ENCODE data around the gene CCR6.

Gene CCR6

DNA sequence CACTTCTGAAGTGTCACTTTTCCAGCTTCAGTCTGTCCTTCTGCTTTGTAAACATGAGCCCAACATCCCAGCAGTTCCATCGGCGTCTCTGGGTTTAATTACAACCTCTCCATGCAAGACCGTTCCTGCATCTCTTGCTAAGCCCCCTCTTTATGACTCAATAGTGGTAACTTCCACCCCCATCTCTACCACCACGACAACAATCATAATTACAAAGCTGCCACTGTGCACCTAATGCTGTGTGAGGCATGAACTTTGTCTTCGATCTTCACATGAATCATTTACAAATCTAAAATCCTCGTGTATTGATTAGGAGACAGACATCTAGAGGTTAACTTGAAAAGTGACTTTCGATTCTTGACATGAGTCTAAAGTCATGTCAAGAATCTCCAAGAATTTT, 4.9 kb upstream of the CCR6 start:
- no peak for DNase-seq (ENCODE audit: low read depth, low spot score)
- H3K27ac ChIP-seq = no peak overlapping the region

DNA sequence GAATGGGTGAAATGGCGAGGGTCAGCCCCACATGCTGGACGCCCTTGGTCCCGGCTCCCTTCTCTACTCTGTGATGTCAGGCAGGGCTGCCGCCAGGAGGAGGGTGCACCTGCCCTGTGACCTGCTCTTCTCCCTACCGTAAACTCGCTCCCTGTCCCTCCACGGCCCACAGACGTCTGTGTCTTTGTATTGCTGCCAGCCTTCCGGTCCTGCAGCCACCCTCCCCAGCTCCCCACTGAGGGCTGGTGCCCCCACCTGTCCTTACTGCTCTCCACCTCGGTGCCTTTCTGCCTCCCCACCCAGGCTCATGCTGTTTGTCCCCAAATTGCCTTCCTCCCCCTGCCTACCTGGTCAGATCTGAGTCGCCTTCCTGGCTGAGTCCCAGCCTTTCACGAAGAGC, 4.1 kb upstream of the CCR6 start:
- H3K27ac ChIP-seq = no peak overlapping the region
- DNase-seq (ENCODE audit: low read depth, low spot score) = no peak

DNA sequence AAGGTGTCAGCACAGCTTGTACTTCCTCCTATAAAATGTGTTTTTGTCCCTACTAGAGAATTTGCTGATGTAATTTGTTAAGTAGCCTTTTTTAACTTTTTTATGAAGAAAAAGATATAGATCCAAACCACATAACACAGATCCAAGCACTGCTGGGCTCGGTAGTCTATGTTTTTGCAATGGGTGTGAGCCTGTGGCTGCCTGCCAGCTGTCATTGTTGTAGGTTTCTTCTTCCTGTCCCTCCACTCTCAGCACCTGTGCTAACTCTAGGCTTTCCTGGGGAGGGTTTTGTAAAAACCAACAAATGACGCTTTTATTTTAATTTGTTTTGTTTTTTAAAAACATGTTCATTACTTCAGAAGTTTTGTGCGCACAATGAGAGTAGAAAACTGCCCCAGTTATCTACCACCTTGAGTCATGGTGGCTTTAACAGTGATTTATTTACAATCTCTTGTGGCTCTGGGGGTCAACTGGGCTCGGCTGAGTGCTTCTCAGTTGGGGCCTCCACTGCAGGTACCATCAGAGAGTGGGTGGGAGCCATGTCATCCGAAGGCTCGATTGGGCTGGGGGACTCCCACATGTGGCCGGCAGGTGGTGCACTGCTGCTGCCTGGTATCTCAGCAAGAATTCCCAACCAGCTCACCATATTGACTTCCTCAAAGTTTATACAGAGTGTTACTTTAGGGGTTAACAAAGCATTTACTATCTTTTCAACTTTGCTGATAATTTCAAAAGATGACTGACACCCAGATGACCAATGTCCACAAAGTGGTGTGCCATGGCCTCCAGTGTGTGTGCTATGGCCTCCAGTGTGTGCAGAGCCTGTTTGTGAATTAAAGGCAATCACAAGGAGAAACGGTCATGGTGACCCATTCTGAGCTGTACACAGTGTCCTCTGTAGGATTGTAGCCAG, 3.0 kb upstream of the CCR6 start:
- H3K27ac ChIP-seq = no peak overlapping the region
- no peak for DNase-seq (ENCODE audit: low read depth, low spot score)

DNA sequence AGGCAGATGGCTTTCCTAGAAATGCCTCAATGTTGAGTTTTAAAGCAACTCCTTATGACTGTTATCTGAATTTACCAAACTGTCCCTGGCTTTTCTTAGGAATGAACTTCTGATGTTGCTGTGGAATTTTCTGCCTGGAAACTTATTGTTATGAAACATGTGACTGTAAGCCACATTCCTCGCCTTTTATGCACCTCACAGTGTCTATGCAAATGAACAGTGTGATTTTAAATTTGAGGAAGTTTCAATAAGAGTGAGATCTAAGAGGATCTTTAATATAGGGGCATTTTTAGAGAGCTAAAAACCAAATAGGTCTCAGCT, 2.4 kb upstream of the CCR6 start:
- H3K27ac ChIP-seq = no peak overlapping the region
- no peak for DNase-seq (ENCODE audit: low read depth, low spot score)

DNA sequence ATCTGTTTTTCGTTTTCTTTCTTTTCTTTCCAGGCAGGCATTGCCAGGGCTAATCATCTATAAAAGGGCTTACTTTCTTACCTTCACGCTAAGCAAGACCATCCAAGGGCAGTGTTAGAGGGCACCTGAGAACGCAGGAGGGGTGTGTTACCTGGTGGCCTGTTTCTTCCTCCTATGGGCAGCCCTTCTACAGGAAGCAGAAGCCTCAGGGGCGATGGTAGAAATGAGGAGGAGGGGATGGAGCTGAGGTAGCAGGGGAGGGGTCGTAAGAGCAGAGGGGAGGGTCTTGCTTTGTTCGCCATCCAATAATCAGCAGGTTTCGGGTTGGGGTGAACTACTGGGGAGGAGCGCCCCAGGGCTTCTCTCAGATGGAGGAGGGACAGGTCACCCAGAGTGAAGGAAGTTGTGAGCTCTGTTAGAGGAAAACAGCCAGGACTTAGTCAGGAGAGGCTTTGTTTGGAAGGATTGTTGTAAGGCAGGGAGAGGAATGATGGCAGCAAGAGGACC, 1.5 kb upstream of the CCR6 start:
- no peak overlapping the region for H3K27ac ChIP-seq
- no peak for DNase-seq (ENCODE audit: low read depth, low spot score)

DNA sequence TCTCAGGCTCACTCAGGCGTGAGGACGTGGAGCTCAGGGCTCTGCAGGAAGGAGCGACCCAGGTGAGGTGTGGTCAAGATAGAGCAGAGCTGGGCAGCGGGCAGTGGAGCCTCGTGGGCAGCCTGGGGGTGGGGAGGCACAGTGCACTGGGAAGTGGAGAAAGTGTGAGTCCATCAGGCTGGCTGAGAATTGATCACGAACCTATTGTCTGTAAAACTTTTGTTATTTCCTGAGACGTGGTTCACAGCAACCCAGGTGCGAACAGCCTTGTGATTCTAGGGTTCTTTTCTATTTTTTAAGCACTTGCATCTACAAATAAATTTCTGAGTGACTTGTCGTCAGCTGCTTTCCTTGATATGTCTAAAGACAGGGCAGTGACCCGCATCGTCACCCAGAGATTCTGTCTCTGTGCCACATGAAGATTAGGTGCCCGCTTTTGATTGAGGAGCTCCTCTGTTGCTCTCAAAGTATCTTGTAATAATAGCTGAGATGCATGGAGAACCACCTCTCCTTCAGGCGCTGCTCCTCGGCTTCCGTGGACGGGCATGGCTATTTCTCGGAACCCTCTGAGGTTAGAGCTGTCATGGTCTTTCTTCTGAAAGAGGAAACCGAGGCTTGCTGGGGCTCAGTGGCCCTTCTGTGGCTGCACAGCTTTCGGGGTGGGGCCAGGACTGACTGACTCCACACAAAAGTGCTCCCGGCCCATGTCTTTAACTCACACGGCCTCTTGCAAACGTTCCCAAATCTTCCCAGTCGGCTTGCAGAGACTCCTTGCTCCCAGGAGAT, 662 bp upstream of the CCR6 start:
- DNase-seq (ENCODE audit: low read depth, low spot score) = no peak

DNA sequence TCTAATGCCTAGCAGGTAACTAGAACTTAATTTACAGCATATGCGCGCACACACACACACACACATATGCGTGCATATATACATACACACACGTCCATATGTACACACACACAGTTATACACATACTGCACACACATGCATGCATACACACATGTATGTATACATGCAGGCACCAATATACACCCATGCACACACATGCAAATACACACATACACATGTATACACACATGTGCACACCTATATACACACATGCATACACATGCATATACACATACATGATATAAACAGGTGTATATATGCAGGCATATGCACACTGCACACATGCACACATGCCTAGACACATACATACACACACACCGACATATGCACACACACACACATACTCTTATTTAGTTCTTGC, 1.9 kb downstream of the CCR6 start:
- DNase-seq (ENCODE audit: low read depth, low spot score) = no peak
- H3K27ac ChIP-seq = no peak overlapping the region

More for the DNA sequence above, 662 bp upstream of the CCR6 start:
- H3K27ac ChIP-seq = no peak overlapping the region

DNA sequence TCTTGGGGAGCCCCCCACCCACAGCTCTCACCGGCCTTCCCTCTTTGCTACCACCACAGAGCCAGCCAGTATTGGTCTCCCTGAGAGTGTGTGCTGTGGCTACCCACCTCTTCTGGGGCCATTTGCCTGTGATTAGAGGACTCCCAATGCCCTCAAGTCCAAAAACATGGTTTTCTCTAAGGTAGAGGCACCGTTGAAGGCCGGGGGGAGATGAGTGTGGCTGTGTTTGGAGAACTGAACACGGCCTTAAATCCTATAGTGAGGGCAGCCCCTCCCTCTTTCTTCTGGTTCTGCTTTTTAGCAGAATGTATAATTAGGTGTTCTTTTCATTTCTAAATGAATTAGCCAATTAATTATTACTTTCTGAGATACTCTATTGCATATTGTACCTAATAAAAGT, 2.5 kb downstream of the CCR6 start:
- no peak for DNase-seq (ENCODE audit: low read depth, low spot score)
- no peak overlapping the region for H3K27ac ChIP-seq

DNA sequence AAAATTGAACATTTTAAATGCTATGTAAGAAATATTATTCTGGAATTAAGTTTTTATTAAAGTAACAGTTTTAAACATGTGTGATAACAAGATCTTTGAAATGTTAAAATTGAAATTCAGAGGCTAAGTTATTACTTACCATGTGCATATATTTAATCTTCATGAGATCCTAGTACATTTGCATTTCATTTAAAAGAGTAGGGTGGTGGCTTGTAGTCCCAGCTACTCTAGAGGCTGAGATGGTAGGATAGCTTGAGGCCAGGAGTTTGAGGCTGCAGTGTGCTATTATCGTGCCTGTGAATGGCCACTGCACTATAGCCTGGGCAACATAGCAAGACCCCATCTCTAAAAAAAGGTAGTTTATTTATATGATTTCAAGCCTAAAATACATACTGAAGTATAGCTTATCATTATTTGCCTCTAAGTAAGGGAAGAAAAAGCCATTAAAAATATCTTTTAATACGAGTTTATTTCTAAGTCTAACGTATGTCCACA, 3.0 kb downstream of the CCR6 start:
- DNase-seq (ENCODE audit: low read depth, low spot score) = no peak
- H3K27ac ChIP-seq = no peak overlapping the region

DNA sequence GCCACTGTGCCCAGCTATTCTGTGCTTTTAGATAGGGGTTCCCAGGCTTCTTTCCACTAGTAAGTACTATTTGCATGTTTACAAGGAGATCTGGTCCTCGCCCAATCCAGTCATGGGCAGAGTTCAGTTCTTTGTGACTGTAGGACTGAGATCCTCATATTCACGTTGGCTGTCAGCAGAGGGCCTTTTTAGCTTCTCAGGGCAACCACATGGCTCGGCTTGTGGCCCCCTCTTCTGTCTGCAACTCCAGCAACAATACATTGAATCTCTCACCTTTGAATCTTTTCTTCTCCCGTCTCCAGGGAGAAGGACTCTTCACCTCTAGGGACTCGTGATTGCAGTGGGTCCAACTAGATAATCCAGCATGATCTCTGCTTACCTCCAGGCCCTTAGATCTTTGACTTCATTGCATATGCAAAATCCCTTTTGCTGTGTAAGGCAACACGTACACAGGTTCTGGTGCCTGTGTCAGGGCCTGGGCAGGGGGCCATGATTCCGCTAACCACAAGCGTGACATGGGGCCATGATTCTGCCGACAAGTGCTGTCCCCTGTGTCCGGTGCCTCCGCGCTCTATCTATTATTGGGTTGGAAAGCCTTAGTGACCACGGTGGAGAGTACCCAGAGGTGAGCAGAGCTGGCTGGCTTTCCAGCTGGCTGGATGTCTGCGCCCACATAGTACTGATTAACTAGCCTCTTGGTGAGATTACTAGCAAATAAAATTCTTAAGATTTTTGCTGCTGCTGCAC, 5.1 kb downstream of the CCR6 start:
- DNase-seq (ENCODE audit: low read depth, low spot score) = no peak
- H3K27ac ChIP-seq = no peak overlapping the region

DNA sequence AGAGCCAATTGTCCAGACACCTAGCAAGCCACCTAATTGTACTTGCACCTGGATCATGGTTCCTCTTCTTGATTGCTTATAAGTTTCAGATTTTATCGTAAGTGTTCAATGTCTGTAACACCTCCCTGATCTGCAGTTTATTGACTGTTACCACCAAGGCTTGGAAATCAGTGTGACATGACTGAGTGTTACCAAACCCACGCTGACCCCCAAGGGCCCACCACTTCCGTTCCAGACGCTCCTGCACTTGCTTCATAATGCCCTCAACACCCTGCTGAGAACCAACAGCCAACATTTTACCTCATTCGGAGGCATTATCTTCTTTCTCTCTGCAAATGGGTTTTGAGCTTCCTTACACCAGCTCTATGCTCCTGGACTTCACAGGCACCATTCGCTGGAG, 6.3 kb downstream of the CCR6 start:
- DNase-seq (ENCODE audit: low read depth, low spot score) = no peak
- H3K27ac ChIP-seq = no peak overlapping the region

DNA sequence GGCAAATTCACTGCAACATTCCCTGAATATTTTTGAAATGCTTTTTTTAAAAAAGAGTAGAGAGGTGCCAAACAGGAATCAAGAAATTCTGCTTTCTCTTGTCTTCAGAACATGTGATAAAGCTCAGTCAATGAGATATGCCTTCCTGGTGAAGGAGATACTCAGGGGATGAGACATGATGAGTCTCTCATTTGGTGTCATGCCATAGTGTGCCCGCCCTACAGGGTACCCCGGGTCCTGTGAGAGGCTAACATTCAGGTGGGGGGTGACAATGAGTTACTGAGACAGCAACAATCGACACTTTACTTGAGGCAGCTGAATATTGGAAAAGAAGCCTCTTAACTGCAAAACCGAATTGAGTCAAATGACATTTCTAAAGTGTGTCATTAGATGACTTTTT, 6.7 kb downstream of the CCR6 start:
- H3K27ac ChIP-seq = no peak overlapping the region
- DNase-seq (ENCODE audit: low read depth, low spot score) = no peak

DNA sequence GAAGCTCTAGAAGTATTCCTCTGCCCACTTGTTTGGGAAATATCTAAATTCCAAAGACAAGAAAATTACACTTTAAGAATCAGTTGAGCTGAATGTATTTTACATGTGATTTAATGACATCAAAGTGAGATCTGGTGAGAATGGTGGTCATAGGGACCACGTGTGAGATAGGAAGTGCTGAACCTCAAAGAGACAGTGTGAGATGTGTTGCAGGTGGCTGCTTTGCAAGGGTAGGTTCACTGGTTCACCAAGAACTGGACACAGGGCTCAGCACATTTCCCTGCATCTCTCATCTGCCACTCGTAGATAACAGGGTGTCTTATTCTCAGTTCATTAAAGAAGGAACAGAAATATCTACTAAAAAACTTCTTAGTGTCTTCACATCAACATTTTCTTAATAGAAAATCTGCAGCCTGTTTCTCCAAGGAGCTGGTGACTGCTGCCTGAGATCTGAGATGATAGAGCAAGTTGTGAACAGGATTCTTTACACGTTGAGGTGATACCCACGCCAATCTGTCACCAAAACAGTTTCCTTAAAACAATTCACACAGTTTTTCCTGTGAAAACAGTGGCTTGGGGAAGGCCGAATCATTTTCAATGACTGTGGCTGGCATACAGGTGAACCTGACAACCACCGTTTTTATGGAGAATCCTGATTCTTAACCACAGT, 7.2 kb downstream of the CCR6 start:
- H3K27ac ChIP-seq = no peak overlapping the region

DNA sequence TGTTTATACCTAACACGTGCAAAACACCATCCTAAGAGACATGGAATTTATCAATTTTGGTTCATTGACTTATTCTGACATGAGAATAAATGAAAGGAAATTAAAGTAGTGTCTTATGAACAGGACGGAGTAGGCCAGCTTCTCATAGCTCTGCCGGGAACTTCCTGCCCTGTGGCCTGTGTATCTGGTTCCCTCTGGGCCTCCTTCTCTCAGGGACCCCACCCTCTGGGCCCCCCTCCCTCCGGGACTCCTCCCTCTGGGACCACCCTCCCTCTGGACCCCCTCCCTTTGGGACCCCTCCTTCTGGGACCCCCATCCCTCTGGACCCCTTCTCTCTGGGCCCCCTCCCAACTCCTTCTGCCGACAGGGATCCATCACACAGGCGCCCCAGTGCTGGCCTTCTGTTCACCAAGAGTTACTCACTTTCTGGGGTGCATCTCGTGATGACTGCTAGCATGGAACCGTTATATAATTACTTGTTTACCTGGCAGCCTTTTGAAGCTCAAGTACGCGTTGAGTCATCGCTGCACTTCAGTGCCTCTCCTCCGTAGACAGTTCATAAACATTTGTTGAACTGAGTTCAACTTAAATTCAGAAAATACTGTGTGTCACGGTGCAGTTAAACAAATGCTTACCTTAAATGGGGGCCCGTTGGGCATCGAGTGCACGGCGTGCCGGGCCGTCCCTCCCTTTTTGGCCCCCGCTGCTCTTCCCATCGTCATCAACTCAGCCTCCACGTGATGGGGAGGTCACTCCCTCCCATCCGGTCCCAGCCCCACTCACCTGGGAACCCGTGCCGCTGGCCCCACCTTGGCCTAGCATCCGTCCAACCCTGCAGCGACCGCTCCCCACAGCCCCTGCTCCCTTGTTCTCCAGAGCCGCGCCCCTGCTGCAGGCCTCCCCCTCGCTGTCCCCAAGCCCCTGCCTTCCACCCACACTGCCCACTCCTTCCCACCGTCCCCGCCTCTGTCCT, 8.1 kb downstream of the CCR6 start:
- H3K27ac ChIP-seq = no peak overlapping the region
- no peak for DNase-seq (ENCODE audit: low read depth, low spot score)

More for the DNA sequence above, 7.2 kb downstream of the CCR6 start:
- no peak for DNase-seq (ENCODE audit: low read depth, low spot score)

DNA sequence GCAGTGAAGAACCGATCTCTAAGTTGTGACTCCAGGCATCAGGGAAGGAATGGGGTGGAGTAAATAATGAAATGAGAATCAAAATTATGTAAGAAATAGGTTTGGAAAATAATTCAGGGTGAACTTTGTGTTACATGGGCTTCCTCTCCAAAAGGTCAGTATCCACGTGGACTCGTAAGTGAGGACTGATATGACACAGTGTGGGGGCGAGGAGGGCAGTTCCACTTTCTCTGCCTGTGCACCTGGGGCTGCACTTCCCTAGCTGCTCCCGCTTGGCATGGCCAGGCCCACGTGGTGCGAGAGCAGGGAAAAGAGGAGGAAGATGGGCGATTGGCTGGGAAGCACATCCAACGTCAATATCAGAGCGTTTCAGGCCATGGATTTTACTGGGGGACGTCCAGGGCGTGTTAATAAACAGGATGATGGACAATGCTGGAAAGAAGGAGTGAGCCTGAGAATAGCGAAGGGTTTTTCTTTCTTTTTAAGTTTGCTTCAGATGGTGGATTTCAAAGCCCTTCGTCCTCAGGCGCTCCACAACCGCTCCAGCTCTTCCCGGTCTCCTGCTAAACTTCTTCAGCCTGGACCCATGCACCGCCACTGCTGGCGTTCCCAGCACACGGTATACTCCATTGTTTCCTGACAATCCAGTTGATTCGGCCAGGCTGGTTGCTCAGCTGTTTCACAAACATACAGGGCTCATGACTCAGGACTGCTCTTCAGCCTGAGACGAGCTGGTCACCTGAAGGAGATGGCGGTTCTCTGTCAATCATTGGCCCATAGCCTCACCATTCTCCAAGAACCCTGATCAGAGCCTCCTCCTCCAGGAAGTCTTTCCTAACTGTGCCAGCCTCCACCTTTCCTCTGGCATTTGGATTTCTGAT, 11.8 kb downstream of the CCR6 start:
- no peak for DNase-seq (ENCODE audit: low read depth, low spot score)

DNA sequence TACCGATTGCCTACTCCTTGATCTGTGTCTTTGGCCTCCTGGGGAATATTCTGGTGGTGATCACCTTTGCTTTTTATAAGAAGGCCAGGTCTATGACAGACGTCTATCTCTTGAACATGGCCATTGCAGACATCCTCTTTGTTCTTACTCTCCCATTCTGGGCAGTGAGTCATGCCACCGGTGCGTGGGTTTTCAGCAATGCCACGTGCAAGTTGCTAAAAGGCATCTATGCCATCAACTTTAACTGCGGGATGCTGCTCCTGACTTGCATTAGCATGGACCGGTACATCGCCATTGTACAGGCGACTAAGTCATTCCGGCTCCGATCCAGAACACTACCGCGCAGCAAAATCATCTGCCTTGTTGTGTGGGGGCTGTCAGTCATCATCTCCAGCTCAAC, 13.5 kb downstream of the CCR6 start:
- DNase-seq (ENCODE audit: low read depth, low spot score) = no peak

More for the DNA sequence above, 11.8 kb downstream of the CCR6 start:
- no peak overlapping the region for H3K27ac ChIP-seq

DNA sequence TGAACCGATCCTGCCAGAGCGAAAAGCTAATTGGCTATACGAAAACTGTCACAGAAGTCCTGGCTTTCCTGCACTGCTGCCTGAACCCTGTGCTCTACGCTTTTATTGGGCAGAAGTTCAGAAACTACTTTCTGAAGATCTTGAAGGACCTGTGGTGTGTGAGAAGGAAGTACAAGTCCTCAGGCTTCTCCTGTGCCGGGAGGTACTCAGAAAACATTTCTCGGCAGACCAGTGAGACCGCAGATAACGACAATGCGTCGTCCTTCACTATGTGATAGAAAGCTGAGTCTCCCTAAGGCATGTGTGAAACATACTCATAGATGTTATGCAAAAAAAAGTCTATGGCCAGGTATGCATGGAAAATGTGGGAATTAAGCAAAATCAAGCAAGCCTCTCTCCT, 14.2 kb downstream of the CCR6 start:
- no peak for DNase-seq (ENCODE audit: low read depth, low spot score)
- no peak overlapping the region for H3K27ac ChIP-seq

More for the DNA sequence above, 13.5 kb downstream of the CCR6 start:
- no peak overlapping the region for H3K27ac ChIP-seq

DNA sequence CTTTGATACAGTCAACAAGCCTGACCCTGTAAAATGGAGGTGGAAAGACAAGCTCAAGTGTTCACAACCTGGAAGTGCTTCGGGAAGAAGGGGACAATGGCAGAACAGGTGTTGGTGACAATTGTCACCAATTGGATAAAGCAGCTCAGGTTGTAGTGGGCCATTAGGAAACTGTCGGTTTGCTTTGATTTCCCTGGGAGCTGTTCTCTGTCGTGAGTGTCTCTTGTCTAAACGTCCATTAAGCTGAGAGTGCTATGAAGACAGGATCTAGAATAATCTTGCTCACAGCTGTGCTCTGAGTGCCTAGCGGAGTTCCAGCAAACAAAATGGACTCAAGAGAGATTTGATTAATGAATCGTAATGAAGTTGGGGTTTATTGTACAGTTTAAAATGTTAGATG, 15.0 kb downstream of the CCR6 start:
- H3K27ac ChIP-seq = no peak overlapping the region
- DNase-seq (ENCODE audit: low read depth, low spot score) = no peak
